Brain microvascular endothelial cell (primary cell): ENCODE results near the gene TCP11L2.
A peak's percentile ranks its signal among the peaks of the same experiment; 100 is the strongest.

ENCODE experiments used
- DNase-seq: peaks from one replicate; pipeline ENCODE4 v3.0.0-alpha.2; 2020
- H3K27ac ChIP-seq: fragments of 250-450 bp; sonication (Bioruptor Pico); 2 replicates; pipeline ENCODE4 v1.5.1; 2020; ENCODE audit warnings: mild to moderate bottlenecking, moderate library complexity
- H3K27me3 ChIP-seq: fragments of 250-450 bp; sonication (Bioruptor Pico); replicated peaks from 2 replicates; pipeline ENCODE4 v1.5.1; 2020; ENCODE audit warnings: mild to moderate bottlenecking
- H3K36me3 ChIP-seq: fragments of 250-450 bp; sonication (Bioruptor Pico); replicated peaks from 2 replicates; pipeline ENCODE4 v1.5.1; 2020; ENCODE audit warnings: mild to moderate bottlenecking
- H3K4me3 ChIP-seq: 2 replicates; pipeline ENCODE4 v1.5.1; 2011; ENCODE audit warnings: low read depth, mild to moderate bottlenecking, control low read depth, low read length, moderate library complexity
- in situ Hi-C: cut with HindIII; loops from 2 replicates; pipeline ENCODE4 v1.10.0; 2017; ENCODE audit warnings: low sequenced_read_pairs, low pct_ligation_motif_present
- TF ChIP-seq, protein P1 (sequence below): IDR thresholded peaks from 2 replicates; pipeline ENCODE4 v1.5.1; 2011; ENCODE audit warnings: low read depth, mild to moderate bottlenecking, moderate library complexity, low read length, control low read depth, inconsistent platforms; ENCODE audit errors: missing control alignments

Gene TCP11L2

DNA sequence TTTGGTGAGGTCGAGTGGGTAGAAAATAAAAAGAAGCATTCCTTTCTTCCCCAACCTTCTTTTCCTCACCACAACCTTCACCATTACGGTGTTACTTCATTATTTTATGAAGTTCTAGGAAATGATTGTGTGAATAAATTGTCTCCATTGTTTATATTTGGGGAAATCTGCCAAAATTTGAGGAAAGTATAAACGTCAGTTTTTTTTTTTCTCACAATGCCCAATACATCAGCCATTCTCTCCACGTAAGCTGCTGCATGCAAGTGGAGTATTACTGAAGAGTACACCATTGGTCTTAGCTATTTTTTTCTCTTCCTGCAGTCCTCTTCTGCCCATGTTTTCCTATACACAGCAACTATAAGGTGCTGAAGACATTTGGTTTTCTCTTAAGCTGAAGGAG is 45.9 kb downstream of the TCP11L2 start:
- H3K4me3 ChIP-seq, result no peak overlapping the region
- in situ Hi-C loops, result no loop called here
- H3K27me3 ChIP-seq, result no peaks in the 10 kb centered on the region
- TF ChIP-seq, protein P1, sequence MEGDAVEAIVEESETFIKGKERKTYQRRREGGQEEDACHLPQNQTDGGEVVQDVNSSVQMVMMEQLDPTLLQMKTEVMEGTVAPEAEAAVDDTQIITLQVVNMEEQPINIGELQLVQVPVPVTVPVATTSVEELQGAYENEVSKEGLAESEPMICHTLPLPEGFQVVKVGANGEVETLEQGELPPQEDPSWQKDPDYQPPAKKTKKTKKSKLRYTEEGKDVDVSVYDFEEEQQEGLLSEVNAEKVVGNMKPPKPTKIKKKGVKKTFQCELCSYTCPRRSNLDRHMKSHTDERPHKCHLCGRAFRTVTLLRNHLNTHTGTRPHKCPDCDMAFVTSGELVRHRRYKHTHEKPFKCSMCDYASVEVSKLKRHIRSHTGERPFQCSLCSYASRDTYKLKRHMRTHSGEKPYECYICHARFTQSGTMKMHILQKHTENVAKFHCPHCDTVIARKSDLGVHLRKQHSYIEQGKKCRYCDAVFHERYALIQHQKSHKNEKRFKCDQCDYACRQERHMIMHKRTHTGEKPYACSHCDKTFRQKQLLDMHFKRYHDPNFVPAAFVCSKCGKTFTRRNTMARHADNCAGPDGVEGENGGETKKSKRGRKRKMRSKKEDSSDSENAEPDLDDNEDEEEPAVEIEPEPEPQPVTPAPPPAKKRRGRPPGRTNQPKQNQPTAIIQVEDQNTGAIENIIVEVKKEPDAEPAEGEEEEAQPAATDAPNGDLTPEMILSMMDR, result no peak
- no peak for DNase-seq
- H3K36me3 ChIP-seq, result no peaks in the 10 kb centered on the region
- no peak overlapping the region for H3K27ac ChIP-seq

DNA sequence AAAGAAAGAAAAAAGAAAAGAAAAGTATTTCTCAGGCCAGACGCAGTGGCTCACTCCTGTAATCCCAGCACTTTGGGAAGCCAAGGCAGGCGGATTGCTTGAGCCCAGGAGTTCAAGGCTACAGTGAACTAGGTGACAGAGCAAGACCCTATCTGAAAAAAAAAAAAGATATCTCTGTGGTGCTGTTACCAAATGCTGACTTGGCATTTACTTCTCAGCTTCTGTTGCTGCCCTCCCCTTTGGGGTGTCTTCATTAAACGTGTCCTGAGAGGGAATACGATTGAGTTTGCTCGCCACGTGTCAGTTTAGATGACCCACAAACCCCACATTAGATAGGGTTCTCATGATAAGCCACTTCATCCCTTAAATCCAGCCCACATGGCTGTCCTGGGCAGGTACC is 50.6 kb downstream of the TCP11L2 start:
- in situ Hi-C loops, result no loop called here
- DNase-seq, result no peak
- TF ChIP-seq, protein P1, result no peak

DNA sequence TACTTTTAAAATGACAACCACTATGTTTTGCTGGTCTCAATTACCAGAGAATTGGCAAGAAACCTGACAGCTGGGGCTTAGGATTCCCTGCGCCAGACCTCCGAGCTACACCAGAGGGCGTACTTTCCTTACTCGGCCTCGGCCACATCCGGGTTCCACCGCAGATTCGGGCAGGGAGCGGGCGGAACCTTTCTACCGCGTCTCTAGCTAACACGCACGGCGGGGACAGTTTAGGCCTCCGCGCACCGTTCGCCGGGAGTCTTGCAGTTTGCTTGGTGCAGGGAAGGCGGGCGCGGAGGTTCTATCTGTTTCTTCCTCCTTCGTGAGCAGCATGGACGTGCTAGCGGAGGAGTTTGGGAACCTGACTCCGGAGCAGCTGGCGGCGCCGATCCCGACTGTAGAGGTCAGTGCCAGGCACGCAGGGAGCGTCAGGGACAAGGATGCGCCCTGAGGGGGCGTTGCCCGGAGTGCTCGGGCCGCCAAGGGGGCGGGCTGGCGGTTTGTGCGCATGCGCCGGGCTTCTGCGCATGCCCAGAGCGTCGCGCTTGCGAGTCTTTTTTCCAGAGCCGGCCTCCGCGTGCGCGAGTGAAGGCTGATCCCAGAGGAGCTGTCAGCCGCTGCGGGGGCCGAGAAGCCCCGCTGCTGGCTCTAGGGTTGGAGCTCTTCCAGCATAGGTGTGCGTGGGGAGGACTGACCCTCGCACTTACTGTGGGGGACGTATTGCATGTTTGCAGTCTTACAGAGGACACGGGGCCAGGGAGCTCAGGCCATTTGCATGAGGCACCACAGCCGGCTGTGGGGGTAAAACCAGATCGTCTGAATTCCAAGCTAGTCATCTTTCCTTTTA is 55.2 kb downstream of the TCP11L2 start, which contains the start of gene POLR3B:
POLR3B (plus strand) TSS at position 200 of the 847 bp plus-strand sequence; CDS start at position 332, 132 bp downstream.
- TF ChIP-seq, protein P1, result peak; percentile 96
- peak within 1 kb of the TSS; percentile 87 for H3K4me3 ChIP-seq

More for the DNA sequence above, 50.6 kb downstream of the TCP11L2 start:
- Histone ChIP-seq H3K27ac (no peak overlapping the region), H3K4me3 (no peak overlapping the region), H3K27me3 (no peaks in the 10 kb centered on the region), H3K36me3 (no peaks in the 10 kb centered on the region)

DNA sequence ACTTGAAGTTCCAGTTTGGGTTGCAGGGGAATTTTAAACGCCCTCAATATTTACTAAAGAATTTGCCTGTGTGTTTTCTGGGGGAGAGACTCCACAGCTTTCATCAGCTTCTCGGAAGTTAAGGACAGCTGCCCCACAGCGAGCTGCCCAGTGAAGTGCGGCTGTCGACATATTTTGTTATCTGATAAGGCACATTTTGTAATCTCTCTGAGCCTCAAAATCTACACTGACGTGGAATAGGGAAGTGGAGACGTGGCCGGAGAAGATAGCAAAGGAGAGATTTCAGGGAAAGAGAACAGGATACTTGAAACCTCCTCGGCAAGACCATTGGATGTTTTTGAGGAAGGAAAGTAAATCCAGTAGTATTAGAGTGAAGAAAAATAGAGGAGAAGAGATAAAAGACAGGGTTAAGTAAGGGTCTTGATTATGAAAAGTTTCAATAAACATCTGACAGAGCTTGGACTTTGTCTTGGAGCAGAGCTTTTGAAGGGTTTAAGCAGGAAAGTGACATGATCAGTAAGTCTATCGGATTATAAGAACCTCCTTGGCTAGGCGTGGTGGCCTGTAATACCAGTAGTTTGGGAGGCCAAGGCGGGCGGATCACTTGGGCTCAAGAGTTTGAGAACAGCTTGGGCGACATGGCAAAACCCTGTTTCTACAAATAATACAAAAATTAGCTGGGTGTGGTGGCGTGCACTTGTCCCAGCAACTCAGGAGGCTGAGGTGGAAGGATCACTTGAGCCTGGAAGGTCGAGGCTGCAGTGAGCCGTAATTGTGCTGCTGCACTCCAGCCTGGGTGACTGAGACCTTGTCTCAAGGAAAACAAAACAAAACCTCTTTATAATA is 56.1 kb downstream of the TCP11L2 start:
- H3K27ac ChIP-seq, result peak overlapping the region; percentile 95
- TF ChIP-seq, protein P1, result peak; percentile 6
- in situ Hi-C loops, result no loop called here
- no peaks in the 10 kb centered on the region for H3K36me3 ChIP-seq
- peak; percentile 86 for DNase-seq
- H3K27me3 ChIP-seq, result no peaks in the 10 kb centered on the region
- peak overlapping the region; percentile 87 for H3K4me3 ChIP-seq

More for the DNA sequence above, 55.2 kb downstream of the TCP11L2 start, which contains the start of gene POLR3B:
- H3K27me3 ChIP-seq, result no peaks in the 10 kb centered on the region
- H3K27ac ChIP-seq, result peak within 1 kb of the TSS; percentile 95
- peak; percentile 96 for DNase-seq
- in situ Hi-C loops, result no loop called here
- no peaks in the 10 kb centered on the region for H3K36me3 ChIP-seq

DNA sequence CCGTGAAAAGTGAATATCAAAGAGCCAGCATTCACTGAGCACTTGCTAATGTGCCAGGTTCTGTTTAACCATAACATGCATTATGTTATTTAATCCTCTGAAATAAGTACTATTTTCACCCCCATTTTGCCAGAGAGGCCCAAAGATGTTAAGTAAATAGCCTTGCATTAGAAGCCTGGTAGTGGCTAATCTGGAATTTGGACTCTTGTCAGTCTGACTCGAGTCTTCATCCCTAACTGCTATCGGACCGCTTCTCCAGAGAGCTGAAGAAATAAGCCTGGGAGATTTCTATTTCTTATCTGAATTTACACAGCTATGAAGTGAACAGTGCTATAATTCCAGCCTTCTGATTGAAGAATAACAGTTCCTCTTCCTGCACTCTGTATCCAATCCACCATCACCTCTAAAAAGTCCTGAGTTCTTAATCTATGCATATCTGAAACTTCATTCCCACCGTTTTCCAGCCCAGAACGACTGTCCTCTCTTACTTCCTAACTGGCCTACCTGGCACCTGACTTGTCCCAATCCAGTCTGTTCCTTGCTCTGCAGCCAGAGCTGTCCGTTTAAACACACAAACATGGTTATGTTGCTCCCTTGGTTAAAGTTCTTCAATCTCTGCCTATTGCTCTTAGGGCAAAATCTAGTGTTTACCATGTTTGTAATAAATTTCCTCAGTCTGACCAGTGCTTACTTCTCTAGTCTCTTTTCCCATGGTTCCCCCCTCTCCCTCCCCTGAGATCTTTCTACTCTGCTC is 57.3 kb downstream of the TCP11L2 start:
- Histone ChIP-seq H3K27me3 (no peaks in the 10 kb centered on the region), H3K27ac (no peak overlapping the region), H3K36me3 (no peaks in the 10 kb centered on the region), H3K4me3 (no peak overlapping the region)
- in situ Hi-C loops, result no loop called here
- TF ChIP-seq, protein P1, result no peak
- DNase-seq, result no peak
